Stomach smooth muscle (tissue), 2 donors: ENCODE results near the gene PPP1R3C.

Experiments used
- H3K27ac ChIP-seq: one replicate; pipeline ENCODE4 v1.7.0; 2013; ENCODE audit warnings: mild to moderate bottlenecking, low read length, inconsistent platforms
- H3K27me3 ChIP-seq, 2 donors: one replicate each; pipeline ENCODE4 v1.7.0; 2013; ENCODE audit warnings: low read length in 2 of 2; ENCODE audit not compliant: insufficient read depth in 2 of 2, control insufficient read depth in 1 of 2
- H3K36me3 ChIP-seq, 2 donors: one replicate each; pipeline ENCODE4 v1.7.0; 2013; ENCODE audit warnings: low read length in 2 of 2; ENCODE audit not compliant: control insufficient read depth in 2 of 2, insufficient read depth in 2 of 2
- H3K4me1 ChIP-seq: one replicate; pipeline ENCODE4 v1.7.0; 2013; ENCODE audit warnings: low read length; ENCODE audit not compliant: control insufficient read depth, insufficient read depth
- H3K4me3 ChIP-seq, 2 donors: one replicate each; pipeline ENCODE4 v1.7.0; 2013; ENCODE audit warnings: low read length in 2 of 2
- H3K9ac ChIP-seq, 2 donors: one replicate each; pipeline ENCODE4 v1.7.0; 2013; ENCODE audit warnings: low read length in 2 of 2, mild to moderate bottlenecking in 1 of 2
- H3K9me3 ChIP-seq, 2 donors: one replicate each; pipeline ENCODE4 v1.7.0; 2013; ENCODE audit warnings: low read length in 2 of 2; ENCODE audit not compliant: control insufficient read depth in 2 of 2
- donor health status: healthy.
- donor health status: Pancreatic carcinoma.

Gene PPP1R3C

GRCh38 chr10:91629715-91630549 is 2.9 kb downstream of the PPP1R3C start:
- no peaks in the 10 kb centered on the region for H3K9me3 ChIP-seq
- H3K36me3 ChIP-seq, result peaks cover 31 to 40% of the 10 kb centered on the region in 2 donors
- peak overlapping the region; percentile 77 to 98 for H3K4me3 ChIP-seq
- H3K27ac ChIP-seq, result peak overlapping the region; percentile 53
- no peak overlapping the region for H3K9ac ChIP-seq
- H3K27me3 ChIP-seq, result no peaks in the 10 kb centered on the region
- H3K4me1 ChIP-seq, result peaks cover 35% of the 10 kb centered on the region

DNA sequence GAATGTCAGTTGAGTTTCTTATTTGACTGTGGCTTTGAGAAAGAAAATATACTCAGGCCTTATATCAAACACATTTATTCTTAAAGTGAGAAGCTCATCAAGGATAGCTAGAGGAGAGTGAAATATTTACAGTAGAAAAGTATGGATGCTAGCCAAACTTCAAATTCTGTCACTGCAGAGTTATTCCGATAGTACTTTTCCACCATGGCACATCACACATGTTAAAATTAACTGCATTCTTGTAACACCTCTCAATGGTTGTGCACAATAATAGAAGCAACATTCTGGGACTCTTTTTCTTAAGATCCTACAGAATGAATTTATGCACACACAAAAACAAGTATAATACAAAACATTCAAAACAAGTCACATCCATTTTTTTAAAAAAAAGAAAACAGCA is 4.5 kb downstream of the PPP1R3C start:
- Histone ChIP-seq H3K27ac (no peak overlapping the region), H3K9ac (no peak overlapping the region), H3K27me3 (no peaks in the 10 kb centered on the region), H3K4me3 (peak overlapping the region; percentile 77 to 98), H3K9me3 (no peaks in the 10 kb centered on the region), H3K4me1 (peaks cover 26% of the 10 kb centered on the region), H3K36me3 (peaks cover 34 to 50% of the 10 kb centered on the region in 2 donors)

GRCh38 chr10:91627344-91628102 is 5.3 kb downstream of the PPP1R3C start:
- Histone ChIP-seq H3K4me3 (peak overlapping the region; percentile 77 to 98), H3K27ac (peak overlapping the region; percentile 13), H3K4me1 (peaks cover 26% of the 10 kb centered on the region), H3K27me3 (no peaks in the 10 kb centered on the region), H3K36me3 (peaks cover 34 to 50% of the 10 kb centered on the region in 2 donors), H3K9me3 (peaks cover 0 to 3% of the 10 kb centered on the region in 2 donors), H3K9ac (no peak overlapping the region)

GRCh38 chr10:91626936-91627335 is 5.9 kb downstream of the PPP1R3C start:
- Histone ChIP-seq H3K4me1 (peaks cover 26% of the 10 kb centered on the region), H3K27me3 (no peaks in the 10 kb centered on the region), H3K36me3 (peaks cover 34 to 50% of the 10 kb centered on the region in 2 donors), H3K9ac (no peak overlapping the region), H3K4me3 (no peak overlapping the region), H3K9me3 (peaks cover 0 to 3% of the 10 kb centered on the region in 2 donors), H3K27ac (peak overlapping the region; percentile 13)

DNA sequence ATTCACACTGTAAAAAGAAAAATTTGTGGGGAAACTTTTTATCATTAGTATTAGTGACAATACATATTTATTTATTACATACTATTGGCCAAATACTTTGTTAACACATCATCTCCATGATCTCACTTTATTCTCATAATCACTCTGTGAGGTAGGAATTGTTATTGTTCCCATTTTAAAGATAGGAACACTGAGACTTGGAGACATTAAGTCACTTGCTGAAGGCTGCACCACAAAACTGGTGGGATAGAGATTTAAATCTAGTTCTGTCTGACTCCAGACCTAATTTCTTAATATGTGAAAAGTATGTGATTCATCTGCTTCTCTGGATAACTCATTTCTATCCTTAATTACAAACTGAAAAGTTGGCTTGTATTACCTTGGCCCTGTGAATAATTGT is 8.2 kb downstream of the PPP1R3C start:
- Histone ChIP-seq H3K9me3 (peaks cover 0 to 7% of the 10 kb centered on the region in 2 donors), H3K4me3 (no peak overlapping the region), H3K27me3 (no peaks in the 10 kb centered on the region), H3K9ac (no peak overlapping the region), H3K36me3 (peaks cover 24 to 48% of the 10 kb centered on the region in 2 donors), H3K27ac (no peak overlapping the region), H3K4me1 (peaks cover 15% of the 10 kb centered on the region)

DNA sequence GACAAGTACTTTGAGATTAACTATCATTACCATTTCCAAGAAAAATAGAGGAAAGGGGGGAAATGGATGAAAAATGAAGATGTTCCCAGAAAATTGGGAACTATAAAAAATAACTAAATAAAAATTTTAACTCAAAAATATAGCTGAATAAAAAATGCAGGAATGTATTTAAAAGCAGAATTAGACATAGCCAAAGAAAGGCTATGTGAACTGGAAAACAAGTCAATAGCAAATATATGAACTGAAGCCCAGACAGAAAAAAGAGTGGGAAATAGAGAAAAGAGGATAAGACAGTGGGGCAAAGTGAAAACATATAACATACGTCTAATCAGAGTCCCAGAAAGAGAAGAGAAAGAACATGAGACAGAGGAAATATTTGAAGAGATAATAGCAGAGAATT is 10.3 kb downstream of the PPP1R3C start:
- no peak overlapping the region for H3K27ac ChIP-seq

DNA sequence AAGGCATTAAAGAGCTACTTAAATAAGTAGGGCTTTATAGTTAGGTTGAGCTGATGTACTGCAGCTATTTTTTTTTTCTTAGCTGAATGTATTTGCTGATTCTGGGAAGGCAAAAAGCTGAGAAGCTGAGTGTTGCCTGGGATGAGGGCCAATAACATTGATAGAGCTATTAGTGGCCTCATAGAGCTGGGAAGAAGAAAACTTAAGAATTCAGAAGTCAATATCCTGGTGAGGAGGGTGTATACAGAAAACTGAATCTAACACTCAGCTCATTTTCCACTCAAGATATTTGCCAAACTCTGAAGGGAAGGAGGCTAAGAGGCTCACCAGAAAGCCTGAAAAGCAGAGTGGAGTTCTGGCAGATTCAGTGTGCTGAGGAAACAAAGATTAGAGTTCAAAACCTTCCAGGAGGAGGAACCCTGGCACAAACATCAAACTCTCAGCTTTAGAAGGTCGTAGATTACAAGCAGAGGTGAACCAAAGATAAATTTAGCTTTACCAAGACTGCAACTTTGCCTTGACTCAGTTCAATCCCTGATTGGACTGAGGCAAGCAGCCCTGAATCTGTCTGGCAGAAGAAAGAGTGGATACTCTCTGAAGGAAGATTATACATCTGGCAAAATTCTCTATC is 11.3 kb downstream of the PPP1R3C start:
- H3K36me3 ChIP-seq, result peaks cover 8 to 30% of the 10 kb centered on the region in 2 donors
- H3K27ac ChIP-seq, result no peak overlapping the region
- no peak overlapping the region for H3K9ac ChIP-seq
- peaks cover 2% of the 10 kb centered on the region for H3K4me1 ChIP-seq
- H3K4me3 ChIP-seq, result no peak overlapping the region
- peaks cover 0 to 7% of the 10 kb centered on the region in 2 donors for H3K9me3 ChIP-seq
- no peaks in the 10 kb centered on the region for H3K27me3 ChIP-seq

More for the DNA sequence above, 10.3 kb downstream of the PPP1R3C start:
- Histone ChIP-seq H3K4me3 (no peak overlapping the region), H3K9ac (no peak overlapping the region), H3K4me1 (peaks cover 9% of the 10 kb centered on the region), H3K27me3 (no peaks in the 10 kb centered on the region), H3K36me3 (peaks cover 14 to 31% of the 10 kb centered on the region in 2 donors), H3K9me3 (peaks cover 0 to 7% of the 10 kb centered on the region in 2 donors)

- H3K4me3 ChIP-seq, result no peak overlapping the region
- H3K36me3 ChIP-seq, result peaks cover 2 to 10% of the 10 kb centered on the region in 2 donors
- H3K9me3 ChIP-seq, result peaks cover 0 to 6% of the 10 kb centered on the region in 2 donors
- H3K27me3 ChIP-seq, result no peaks in the 10 kb centered on the region
- no peak overlapping the region for H3K27ac ChIP-seq
- peaks cover 9% of the 10 kb centered on the region for H3K4me1 ChIP-seq
- H3K9ac ChIP-seq, result no peak overlapping the region
These were observed 15.7 kb downstream of the PPP1R3C start for GRCh38 chr10:91617072-91617609.

DNA sequence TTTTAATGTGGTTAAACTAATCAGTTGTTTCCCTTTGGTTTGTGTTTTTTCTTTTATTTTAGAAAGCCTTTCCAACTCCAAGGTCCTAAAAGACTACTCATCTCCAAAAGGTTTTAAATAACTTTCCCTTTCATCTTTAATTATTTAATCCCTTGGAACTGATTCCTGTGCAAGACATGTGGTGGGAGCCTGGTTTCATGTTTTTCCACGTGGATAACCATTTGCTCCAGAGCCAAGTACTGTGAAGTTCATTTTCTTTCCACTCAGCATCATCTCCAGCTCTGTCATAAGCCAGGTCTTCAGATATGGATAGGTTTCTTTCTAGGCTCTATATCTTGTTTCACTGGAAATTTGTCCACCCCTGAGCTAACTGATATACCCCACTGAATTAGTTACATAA is 16.7 kb downstream of the PPP1R3C start:
- Histone ChIP-seq H3K27ac (no peak overlapping the region), H3K9me3 (peaks cover 0 to 6% of the 10 kb centered on the region in 2 donors), H3K4me1 (peaks cover 15% of the 10 kb centered on the region), H3K9ac (no peak overlapping the region), H3K27me3 (no peaks in the 10 kb centered on the region), H3K4me3 (no peak overlapping the region), H3K36me3 (peaks cover 2 to 8% of the 10 kb centered on the region in 2 donors)

DNA sequence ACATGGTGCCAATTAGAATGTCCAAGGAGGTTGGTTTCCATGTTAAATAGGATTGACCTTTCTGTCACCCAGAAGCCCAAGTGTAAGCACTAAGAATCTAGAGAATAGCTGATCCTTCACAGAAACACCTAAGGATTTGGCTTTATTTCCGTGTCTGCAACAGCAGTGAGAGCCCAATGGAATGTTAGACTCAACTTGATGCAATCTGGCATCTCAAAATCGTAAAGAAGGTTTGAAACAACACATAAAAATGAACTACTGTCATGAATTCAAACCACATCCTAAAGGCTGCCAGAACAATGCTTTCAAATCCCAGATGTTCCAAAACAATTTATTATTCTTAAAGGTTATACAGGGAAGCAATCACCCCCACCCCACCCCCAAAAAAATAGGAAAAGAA is 18.6 kb downstream of the PPP1R3C start:
- Histone ChIP-seq H3K4me3 (no peak overlapping the region), H3K9ac (no peak overlapping the region), H3K4me1 (peaks cover 30% of the 10 kb centered on the region), H3K36me3 (no peaks in the 10 kb centered on the region), H3K27me3 (no peaks in the 10 kb centered on the region), H3K9me3 (peaks cover 0 to 2% of the 10 kb centered on the region in 2 donors), H3K27ac (peak overlapping the region; percentile 76)
